ENCODE data around the gene AP3D1. TPM values are rescaled to one million over a fixed set of nuclear protein-coding genes. Genes with fewer than 3 reads are reported as not detected.

The AP3D1 gene
- total RNA-seq, 1 donor from 2014 or later: 113 TPM

DNA sequence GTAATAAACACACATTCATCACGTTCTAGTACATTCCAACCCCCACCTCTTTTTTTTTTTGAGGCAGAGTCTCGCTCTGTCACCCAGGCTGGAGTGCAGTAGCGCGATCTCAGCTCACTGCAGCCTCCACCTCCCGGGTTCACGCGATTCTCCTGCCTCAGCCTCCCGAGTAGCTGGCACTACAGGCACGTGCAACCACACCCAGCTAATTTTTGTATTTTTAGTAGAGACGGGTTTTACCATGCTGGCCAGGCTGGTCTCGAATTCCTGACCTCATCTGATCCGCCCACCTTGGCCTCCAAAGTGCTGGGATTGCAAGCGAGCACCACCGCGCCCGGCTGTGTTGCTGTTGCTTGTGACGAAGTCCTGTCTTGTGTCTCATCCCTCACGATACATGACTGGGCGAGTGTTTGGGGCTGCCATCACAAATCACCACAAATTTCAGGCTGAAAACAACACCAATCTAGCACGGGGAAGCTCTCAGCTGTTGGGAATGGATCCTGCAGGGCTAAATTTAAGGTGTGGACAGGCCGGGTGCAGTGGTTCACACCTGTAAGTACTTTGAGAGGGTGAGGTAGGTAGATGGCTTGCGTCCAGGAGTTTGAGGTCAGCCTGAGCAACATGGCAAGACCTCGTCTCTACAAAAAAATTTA, 70.9 kb downstream of the AP3D1 start:
- Mint-ChIP-seq H3K36me3 (ENCODE audit: low read depth) (peaks cover 79% of the 10 kb centered on the region), H3K4me3 (peak overlapping the region; percentile 98), H3K27ac (peak overlapping the region; percentile 100), H3K27me3 (peaks cover 2% of the 10 kb centered on the region), H3K9me3 (peaks cover 3% of the 10 kb centered on the region), H3K4me1 (peaks cover 36% of the 10 kb centered on the region)
- intact Hi-C loops (cut with micrococcal nuclease): no loop called here
- peak; percentile 60 for DNase-seq

DNA sequence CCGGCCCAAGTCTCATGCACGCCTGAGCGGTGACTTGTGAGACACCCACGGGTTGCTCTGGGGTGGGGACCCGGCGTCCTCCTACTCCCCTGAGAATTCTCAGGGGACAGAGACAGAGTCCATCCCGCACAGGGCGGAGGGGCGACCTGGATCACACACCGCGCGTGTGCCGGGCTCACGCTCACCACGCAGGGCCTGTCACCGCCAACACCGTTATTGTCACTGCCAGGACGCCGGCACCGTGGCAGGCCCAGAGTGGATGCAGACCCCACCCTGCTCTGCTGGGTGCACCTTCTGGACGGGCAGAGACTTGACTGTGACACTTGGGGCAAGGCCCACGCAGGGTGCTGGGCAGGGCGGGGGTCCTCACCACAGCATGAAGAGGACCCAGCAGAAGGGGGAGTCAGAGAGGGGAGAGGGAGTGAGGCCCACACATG, 71.5 kb downstream of the AP3D1 start:
- intact Hi-C loops (cut with micrococcal nuclease): no loop called here
- peaks cover 31% of the 10 kb centered on the region for H3K4me1 Mint-ChIP-seq
- H3K36me3 Mint-ChIP-seq (ENCODE audit: low read depth): peaks cover 76% of the 10 kb centered on the region
- DNase-seq: no peak
- peak overlapping the region; percentile 98 for H3K4me3 Mint-ChIP-seq
- H3K9me3 Mint-ChIP-seq: no peaks in the 10 kb centered on the region
- H3K27me3 Mint-ChIP-seq: no peaks in the 10 kb centered on the region
- H3K27ac Mint-ChIP-seq: peak overlapping the region; percentile 100

DNA sequence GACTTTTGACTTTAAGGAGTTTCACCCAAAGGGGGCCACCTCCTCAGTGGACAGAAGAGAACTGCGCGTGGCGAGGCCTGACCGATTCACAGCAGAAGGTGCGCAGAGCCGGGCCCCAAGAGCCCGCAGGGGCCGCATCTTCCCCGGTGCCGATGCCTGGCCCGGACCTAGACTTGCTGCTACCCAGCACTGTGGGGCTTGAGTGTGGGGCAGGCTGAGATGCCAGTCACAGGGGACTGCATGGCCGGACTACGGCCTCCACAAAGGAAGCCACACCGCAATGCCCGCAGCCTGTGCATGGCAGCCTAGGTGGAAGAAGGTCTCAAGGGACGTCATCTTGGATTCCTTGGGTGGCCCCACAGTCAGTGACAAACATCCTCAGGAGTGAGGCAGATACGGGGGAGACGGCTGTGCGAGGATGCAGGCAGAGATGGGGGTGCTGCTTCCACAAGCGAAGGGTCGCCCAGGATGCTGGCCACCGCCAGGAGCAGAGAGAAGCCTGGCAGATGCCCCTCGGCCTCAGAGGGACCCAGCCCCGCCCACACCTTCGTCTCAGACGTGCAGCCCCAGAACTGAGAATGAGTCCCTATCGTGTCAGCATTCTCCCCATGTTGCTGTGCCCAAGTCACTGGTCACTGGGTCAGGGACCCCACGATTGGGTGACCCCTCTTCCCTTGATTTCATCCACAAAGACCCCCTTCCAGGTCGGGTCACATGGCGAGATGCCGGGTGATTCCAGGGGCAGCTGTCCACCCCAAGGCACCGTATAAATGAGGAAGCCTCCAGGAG, 72.1 kb downstream of the AP3D1 start:
- Mint-ChIP-seq H3K27ac (peak overlapping the region; percentile 100), H3K9me3 (no peaks in the 10 kb centered on the region), H3K4me1 (peaks cover 32% of the 10 kb centered on the region), H3K4me3 (peak overlapping the region; percentile 98), H3K36me3 (ENCODE audit: low read depth) (peaks cover 75% of the 10 kb centered on the region), H3K27me3 (no peaks in the 10 kb centered on the region)
- no peak for DNase-seq
- intact Hi-C loops (cut with micrococcal nuclease): no loop called here

DNA sequence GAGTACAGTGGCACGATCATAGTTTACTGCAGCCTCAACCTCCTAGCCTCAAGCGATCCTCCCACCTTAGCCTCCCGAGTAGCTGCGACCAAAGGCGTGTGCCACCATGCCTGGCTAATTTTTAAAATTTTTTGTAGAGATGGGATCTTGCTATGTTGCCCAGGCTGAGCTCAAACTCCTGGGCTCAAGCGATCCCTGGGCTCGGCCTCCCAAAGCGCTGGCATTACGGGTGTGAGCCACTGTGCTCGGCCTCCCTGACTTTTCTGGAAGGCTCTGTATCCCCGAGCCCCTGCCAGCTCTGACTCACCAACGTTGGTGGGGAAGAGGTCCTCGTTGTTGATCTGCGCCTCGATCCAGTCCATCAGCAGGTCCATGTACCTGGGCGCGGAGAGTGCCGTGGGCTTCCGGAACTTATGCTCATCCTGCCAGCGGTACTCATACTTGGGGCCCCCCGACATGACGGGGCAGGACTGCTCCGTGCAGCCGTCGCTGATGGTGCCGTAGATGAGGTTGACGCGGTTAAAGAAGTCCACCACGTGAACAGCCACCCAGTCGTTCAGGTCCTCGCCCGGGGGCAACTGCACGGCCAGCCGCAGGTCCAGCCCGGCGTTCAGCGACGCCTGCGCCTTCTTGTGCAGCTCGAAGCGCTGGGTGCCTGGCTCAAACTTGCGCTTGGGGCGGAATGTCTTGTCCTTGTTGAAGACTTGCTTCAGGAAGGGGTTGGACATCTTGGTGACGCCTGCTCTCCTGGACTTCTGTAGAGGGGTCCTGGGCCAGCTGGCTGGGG, 73.3 kb downstream of the AP3D1 start:
- H3K9me3 Mint-ChIP-seq: no peaks in the 10 kb centered on the region
- peaks cover 33% of the 10 kb centered on the region for H3K4me1 Mint-ChIP-seq
- intact Hi-C loops (cut with micrococcal nuclease): no loop called here
- no peaks in the 10 kb centered on the region for H3K27me3 Mint-ChIP-seq
- H3K4me3 Mint-ChIP-seq: no peak overlapping the region
- DNase-seq: no peak
- no peak overlapping the region for H3K27ac Mint-ChIP-seq
- peaks cover 73% of the 10 kb centered on the region for H3K36me3 Mint-ChIP-seq (ENCODE audit: low read depth)

DNA sequence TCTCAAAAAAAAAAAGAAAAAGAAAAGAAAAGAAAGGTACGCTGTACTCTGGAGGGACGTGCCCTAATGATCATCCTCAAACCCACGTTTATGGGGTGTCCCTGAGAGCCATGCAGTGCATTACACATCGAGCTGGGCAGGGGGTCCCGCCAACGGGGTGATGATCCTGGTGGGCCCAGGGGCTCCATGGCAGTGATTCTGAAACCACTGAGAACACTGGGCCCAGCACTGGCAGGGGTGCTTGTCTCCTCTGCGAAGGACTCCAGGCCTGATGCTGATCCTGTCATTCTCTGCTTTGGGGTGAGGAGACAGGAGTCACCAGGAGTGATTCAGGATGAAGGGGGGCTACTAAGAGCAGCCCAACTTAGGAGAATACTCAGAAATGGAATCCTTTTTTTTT, 74.0 kb downstream of the AP3D1 start:
- Mint-ChIP-seq H3K4me1 (peaks cover 30% of the 10 kb centered on the region), H3K27me3 (no peaks in the 10 kb centered on the region), H3K27ac (no peak overlapping the region), H3K4me3 (no peak overlapping the region), H3K9me3 (no peaks in the 10 kb centered on the region), H3K36me3 (ENCODE audit: low read depth) (peaks cover 73% of the 10 kb centered on the region)
- no peak for DNase-seq
- intact Hi-C loops (cut with micrococcal nuclease): no loop called here

DNA sequence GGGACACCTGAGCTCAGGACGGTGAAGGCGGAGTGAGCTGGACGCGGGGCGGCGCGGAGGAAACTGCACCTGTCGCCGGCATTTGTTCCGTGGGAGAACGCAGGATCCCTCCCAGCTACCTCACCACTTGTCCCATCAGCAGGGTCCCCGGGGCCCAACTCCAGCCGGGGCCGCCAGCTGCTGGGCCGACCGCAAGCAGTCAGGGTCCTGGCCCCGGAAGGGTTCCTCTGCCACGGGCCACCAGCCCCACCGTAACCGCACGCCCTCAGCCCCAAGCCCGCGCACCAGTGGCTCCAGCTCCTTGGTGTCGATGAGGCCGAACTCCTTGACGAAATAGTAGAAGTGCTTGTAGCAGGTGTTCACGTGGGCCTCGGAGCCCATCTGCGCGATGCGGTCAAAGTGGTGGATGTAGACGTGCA, 74.8 kb downstream of the AP3D1 start:
- intact Hi-C loops (cut with micrococcal nuclease): no loop called here
- no peak for DNase-seq
- Mint-ChIP-seq H3K36me3 (ENCODE audit: low read depth) (peaks cover 74% of the 10 kb centered on the region), H3K27me3 (no peaks in the 10 kb centered on the region), H3K9me3 (no peaks in the 10 kb centered on the region), H3K27ac (no peak overlapping the region), H3K4me1 (peaks cover 27% of the 10 kb centered on the region), H3K4me3 (no peak overlapping the region)

DNA sequence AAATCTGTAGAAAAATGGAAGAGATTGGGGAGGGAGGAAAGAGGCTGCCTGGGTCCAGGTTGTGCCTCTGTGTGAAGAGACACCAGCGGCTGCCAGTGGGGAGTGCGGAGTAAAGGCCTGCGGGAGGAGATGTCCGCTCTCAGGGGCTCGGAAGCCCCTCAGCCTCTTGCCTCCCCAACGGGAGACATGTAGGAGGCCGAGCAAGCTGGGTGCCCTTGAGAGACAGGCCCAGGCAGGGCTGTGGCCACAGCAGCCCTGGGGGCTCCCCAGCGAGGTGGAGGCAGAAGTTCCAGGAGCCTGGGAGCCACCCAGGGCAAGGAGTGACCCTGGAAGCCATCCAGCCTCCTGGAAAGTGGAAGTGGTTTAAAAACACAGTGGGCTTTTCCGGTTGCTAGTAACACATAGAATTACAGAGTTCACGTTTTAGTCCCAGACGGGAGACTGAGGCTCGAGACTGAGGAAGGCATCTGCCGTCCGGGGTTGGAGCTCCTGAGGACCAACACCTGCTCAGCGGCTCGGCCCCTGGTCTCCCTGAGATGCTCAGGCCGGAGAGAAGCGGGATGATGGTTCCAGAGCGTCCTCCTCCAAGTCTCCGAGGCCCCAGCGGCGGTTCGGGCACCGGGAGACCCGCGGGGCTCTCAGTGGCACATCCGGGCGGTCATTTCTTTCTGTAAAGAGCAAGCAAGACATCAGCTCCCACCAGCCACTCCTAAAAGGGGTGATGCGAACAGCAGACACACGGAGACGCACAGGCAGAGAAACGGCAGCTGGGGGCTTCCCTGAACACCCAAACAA, 78.4 kb downstream of the AP3D1 start:
- H3K36me3 Mint-ChIP-seq (ENCODE audit: low read depth): peaks cover 63% of the 10 kb centered on the region
- intact Hi-C loops (cut with micrococcal nuclease): no loop called here
- H3K4me1 Mint-ChIP-seq: peaks cover 17% of the 10 kb centered on the region
- H3K27me3 Mint-ChIP-seq: no peaks in the 10 kb centered on the region
- DNase-seq: no peak
- H3K9me3 Mint-ChIP-seq: no peaks in the 10 kb centered on the region
- H3K4me3 Mint-ChIP-seq: no peak overlapping the region
- H3K27ac Mint-ChIP-seq: peak overlapping the region; percentile 62

DNA sequence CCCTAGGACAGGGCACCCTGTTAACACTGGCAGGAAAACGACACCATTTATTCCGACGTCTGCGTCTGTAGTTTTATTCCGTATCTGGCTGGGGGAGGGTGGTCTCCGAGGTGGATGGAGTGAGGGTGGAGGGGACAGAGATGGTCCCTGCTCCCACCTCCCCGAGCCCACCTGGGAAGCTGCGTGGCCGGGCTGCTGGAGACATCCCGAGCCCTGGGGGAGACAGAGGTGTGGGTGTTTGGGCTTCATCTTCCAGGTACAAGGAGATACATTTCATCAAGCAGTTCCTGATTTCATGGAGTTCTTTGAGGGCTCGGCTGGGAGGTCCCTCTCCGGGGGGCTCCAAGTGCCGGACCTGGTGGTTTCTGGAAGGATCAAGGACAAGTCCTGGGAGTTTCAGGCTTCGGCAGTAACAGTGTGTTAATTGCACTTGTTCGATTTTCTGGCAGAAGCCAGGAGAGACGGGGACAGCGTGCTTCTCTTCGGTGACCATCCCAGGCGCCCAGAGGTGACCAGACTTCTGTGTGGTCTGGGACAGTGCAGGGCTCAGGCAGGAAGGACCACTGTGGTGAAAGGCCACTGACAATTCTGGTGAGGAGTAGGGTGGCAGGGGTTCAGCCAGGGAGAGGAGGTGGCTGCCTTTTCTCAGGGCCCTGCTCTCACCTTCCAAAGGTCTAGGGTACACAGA, 80.2 kb downstream of the AP3D1 start:
- Mint-ChIP-seq H3K36me3 (ENCODE audit: low read depth) (peaks cover 50% of the 10 kb centered on the region), H3K4me3 (no peak overlapping the region), H3K9me3 (no peaks in the 10 kb centered on the region), H3K27ac (peak overlapping the region; percentile 56), H3K27me3 (no peaks in the 10 kb centered on the region), H3K4me1 (peaks cover 17% of the 10 kb centered on the region)
- no peak for DNase-seq
- intact Hi-C loops (cut with micrococcal nuclease): no loop called here

DNA sequence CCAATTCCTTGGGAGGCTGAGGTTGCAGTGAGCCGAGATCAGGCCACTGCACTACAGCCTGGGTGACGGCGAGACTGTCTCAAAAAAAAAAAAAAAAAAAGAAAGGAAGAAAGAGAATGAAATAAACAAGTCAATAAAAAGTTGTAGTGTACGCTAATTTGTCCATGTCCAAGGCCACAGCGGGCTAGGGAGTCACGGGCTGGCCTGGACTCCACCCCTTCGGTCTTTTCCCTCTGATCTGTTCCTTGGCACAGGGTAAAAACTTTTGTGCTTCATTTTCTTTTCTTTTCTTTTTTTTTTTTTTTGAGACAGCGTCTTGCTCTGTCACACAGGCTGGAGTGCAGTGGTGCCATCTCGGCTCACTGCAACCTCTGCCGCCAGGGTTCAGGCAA, 80.9 kb downstream of the AP3D1 start:
- no peaks in the 10 kb centered on the region for H3K27me3 Mint-ChIP-seq
- H3K4me3 Mint-ChIP-seq: no peak overlapping the region
- intact Hi-C loops (cut with micrococcal nuclease): no loop called here
- H3K36me3 Mint-ChIP-seq (ENCODE audit: low read depth): peaks cover 46% of the 10 kb centered on the region
- no peaks in the 10 kb centered on the region for H3K9me3 Mint-ChIP-seq
- H3K4me1 Mint-ChIP-seq: peaks cover 17% of the 10 kb centered on the region
- H3K27ac Mint-ChIP-seq: no peak overlapping the region
- no peak for DNase-seq

DNA sequence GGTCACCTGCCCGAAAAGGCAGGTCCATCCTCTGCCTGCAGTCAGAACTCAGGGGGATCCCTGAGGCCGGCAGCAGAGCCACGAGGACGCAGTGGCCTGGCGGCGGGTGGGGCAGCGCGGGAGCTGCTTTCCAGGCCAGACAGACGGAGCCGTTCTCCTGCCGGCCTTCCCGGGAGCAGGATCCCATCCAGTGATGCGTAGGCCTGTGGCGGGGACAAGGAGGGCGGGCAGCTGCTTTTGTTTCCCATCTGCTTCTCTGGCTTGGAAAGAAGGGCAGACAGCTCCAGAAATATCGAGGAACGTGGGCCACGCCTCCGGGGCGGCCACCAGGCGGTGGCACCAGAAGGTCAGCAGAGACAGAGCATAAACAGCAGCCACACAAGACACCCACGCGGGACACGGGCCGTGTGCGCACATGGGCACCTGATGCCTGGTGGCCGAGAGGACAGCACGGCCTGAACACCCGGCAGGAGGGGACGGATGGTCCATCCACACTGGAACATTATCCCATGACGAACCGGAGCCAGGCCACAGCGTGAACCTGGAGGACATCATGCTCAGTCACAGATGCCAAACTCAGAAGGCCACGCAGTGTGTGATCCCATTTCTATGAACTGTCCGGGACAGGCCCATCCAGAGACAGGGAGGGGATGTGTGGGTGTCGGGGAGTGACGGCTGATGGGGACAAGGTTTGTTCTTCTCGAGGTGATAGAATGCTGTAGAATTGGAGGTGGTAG, 86.4 kb downstream of the AP3D1 start:
- intact Hi-C loops (cut with micrococcal nuclease): no loop called here
- Mint-ChIP-seq H3K9me3 (no peaks in the 10 kb centered on the region), H3K27ac (peak overlapping the region; percentile 29), H3K36me3 (ENCODE audit: low read depth) (peaks cover 11% of the 10 kb centered on the region), H3K4me3 (no peak overlapping the region), H3K27me3 (no peaks in the 10 kb centered on the region), H3K4me1 (peaks cover 15% of the 10 kb centered on the region)
- peak; percentile 59 for DNase-seq

DNA sequence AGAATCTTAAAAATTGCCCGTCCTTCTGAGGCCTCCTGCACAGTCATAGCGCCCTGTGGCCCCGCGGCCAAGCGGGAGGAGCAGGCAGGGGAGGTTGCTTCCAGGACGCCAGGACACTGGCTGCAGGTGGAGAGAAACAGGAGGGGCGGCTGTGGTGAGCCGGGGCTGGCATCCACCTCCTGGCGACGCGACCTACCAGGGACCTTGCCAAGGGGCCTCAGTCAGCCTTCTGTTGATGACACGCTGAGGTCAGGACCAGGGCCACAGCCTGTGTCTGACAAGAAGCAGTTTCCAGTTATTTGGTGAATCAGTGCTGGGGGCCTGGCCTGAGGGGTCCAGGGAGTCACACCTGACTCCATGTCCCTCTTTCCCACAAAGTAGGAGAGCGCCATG, 87.0 kb downstream of the AP3D1 start:
- no peaks in the 10 kb centered on the region for H3K9me3 Mint-ChIP-seq
- H3K4me1 Mint-ChIP-seq: peaks cover 11% of the 10 kb centered on the region
- peak; percentile 59 for DNase-seq
- H3K4me3 Mint-ChIP-seq: no peak overlapping the region
- H3K36me3 Mint-ChIP-seq (ENCODE audit: low read depth): peaks cover 7% of the 10 kb centered on the region
- no peaks in the 10 kb centered on the region for H3K27me3 Mint-ChIP-seq
- intact Hi-C loops (cut with micrococcal nuclease): no loop called here
- peak overlapping the region; percentile 54 for H3K27ac Mint-ChIP-seq

DNA sequence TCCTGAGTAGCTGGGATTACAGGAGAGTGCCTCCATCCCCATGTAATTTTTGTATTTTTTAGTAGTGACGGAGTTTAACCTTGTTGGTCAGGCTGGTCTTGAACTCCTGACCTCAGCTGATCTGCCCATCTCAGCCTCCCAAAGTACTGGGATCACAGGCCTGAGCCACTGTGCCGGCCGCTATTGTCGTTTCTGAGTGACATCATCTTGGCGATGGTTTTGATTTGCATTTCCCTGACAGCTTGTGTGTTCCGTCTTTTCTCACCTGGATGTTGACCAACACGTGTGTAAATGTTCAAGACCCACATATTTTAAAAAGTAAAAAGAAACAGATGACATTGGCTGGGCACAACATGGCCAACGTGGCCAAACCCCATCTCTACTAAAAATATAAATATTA, 87.5 kb downstream of the AP3D1 start:
- Mint-ChIP-seq H3K4me3 (no peak overlapping the region), H3K27ac (no peak overlapping the region), H3K36me3 (ENCODE audit: low read depth) (peaks cover 5% of the 10 kb centered on the region), H3K9me3 (no peaks in the 10 kb centered on the region), H3K4me1 (peaks cover 14% of the 10 kb centered on the region), H3K27me3 (no peaks in the 10 kb centered on the region)
- intact Hi-C loops (cut with micrococcal nuclease): no loop called here
- DNase-seq: no peak

All from activated CD4-positive, alpha-beta T cell treated with anti-CD3 and anti-CD28 coated beads, Interleukin-2, amount 10 ng/mL, durations not matched to agents 24 days and 14 days (primary cell).